ENCODE data around the gene SERPINC1.
"Not testable (repeated sequence)": the region's sequence is repeated elsewhere in the genome, so short reads cannot be mapped to it uniquely, and the experiment has no call there.

SERPINC1 gene

DNA sequence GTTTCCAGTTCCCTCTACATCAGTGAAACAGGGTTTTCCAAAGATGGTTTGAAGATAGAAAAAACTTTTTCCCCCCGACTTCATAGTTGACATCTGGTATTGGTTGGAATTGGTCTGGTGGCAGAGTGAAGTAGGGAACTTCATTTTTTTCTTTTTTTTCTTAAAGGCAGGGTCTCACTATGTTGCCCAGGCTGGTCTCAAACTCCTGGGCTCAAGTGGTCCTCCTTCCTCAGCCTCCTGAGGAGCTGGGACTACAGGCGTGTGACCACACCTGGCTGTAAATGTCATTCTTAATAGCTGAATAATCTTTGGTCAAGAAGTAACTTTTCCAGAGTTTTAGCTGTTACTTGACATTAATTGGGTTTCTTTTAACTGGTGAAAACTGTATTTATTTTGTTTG lies 27.2 kb downstream of the SERPINC1 start:
- DNase-seq: no peak

DNA sequence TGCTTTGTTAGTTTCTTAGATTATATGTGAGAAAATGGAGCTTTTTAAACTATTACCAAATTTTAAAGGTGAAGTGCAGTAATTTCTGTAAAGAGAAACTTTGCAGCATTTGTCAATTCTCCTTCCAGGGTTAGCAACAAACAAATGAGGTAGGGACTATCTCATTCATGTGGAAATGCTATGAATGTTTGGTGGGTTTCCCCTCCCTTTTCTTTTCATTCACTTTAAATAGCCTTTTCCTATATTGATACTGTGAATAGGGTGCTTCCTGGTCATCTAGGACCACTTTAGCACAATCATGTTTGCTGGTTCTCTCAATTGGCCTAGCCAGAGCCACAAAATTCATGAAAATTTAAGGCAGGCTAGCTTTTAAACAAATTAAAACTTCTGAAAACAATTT lies 28.4 kb downstream of the SERPINC1 start:
- no peak for DNase-seq

DNA sequence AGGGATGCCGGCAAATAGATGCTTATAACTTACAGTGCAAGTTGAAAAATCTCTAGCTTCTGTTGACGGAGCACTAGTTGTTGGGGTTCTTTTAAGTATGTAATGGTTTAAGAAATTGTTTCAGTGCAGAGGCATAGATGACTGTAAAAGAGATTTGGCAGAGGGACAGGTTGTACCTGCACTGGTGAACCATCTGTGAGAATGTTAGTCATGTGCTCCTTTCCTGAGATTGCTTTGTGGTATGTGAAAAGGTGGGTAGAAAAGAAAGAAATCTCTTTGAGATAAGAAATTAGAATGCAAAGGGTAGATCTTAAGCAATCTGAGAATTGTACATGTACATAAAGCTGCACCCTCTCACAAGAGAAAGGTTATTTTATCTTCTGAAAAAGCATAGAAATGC lies 29.5 kb downstream of the SERPINC1 start:
- no peak for DNase-seq

GRCh38 chr1:173886746-173887611 lies 30.1 kb downstream of the SERPINC1 start:
- DNase-seq: no peak

- DNase-seq: no peak
These were observed 32.4 kb downstream of the SERPINC1 start for GRCh38 chr1:173884701-173885100.

GRCh38 chr1:173881117-173881516 lies 36.0 kb downstream of the SERPINC1 start:
- not testable (repeated sequence) for DNase-seq

DNA sequence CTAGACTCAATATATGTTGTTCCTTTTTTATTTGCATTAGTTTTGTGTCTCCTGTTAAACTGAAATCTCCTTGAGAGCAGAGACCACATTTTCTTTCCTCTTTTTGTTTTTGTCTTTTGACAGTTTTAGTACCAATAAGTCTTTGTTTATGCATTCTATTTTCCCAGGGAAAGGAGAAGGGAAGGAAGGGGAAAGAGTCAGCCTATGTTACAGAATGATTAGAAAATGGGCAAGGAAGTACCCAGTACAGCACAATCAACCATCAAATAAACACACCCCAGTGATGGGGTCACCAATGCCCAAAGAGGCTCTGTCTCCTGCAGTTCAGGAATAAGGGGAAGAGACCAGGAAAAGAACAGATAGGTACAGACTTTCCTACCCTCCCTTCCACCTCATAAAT lies 38.9 kb downstream of the SERPINC1 start:
- DNase-seq: no peak

- no peak for DNase-seq
These were observed 40.4 kb downstream of the SERPINC1 start for GRCh38 chr1:173876732-173877131.

DNA sequence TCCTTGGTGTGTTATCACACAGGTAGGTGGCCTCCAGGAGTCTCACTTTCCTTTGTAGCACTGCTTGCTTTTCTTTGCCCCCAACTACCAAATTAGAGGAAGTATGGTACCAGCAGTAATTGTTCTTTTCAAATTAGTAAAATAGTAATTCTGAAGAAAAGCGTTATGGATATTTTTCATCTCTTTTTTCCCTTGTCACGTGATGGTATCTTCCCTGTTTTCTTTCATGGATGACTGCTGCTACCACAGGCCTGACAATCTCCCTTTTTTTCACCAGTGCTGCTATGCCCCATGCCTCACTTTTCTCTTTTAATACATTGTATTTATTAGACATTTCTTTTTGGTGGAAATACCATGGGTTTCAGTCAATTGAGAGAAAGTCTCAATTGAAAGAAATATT lies 45.6 kb downstream of the SERPINC1 start:
- no peak for DNase-seq

DNA sequence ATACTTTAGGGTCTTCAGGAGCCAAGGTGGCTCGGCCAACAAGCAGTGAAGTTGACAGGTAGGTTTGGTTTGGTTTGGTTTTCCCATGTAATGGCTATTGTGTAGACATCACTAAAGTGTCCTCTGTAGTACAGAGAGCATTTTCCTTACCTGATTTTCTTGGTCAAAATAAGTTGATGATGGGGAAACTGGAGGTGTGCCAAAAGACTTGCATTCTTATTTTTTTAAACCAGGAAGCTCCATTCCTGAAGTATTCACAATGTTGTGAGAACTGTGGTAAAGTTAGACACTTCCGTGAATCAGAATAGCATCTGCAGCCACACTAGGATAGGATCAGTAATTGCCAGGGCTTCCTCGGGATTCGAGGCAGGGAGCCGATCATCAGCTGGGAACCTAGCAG lies 46.0 kb downstream of the SERPINC1 start:
- DNase-seq: no peak

GRCh38 chr1:173870252-173871075 lies 46.7 kb downstream of the SERPINC1 start:
- no peak for DNase-seq

GRCh38 chr1:173869021-173869359 lies 48.1 kb downstream of the SERPINC1 start:
- no peak for DNase-seq

DNA sequence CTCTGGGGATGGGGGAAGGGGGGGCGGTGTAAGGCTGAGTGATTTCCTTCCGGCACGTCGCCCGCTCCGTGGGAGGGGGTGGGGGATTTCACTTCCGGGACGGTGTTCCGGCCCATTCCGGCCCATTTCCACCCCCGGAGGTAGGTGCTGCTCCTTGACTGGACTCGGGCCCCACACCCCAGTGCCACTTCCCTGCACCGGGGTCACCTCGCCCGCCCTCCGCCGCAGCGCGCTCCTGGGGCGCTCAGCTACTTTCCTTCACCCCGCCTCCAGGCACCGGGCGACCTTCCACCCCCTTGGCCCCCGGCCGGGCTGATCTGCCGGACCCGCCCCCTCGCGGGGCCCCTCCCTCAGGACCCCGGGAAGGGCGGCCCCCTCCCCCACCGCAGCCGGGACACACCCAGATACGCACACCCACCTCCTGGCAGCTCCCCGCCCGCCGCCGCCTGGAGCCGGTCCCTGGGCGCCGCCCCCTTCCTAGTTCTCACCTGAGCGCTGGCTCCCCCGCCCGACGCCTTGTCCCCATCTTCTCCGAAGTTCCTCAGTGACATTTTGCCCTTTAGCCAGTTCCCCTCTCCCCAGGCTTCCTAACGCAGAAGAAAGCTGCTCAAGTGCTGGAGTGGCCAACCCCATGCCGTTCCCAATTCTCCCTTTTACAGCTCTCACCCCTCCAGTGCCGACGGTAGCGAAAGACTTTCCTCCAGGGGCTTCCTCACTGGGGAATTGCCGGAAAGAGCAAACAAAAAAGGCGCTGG lies 48.7 kb downstream of the SERPINC1 start, which contains the start of gene ZBTB37:
ZBTB37 (plus strand) TSS at position 115 of the 755 bp plus-strand sequence. CDS start 1,846 bp downstream, outside the sequence.
- DNase-seq: peak; percentile 84 to 93

- peak; percentile 99 for DNase-seq
These were observed 49.3 kb downstream of the SERPINC1 start, which contains the start of gene GAS5 for GRCh38 chr1:173867753-173868265. Gene GAS5, minus strand, starts transcription at chr1:173867989.

DNA sequence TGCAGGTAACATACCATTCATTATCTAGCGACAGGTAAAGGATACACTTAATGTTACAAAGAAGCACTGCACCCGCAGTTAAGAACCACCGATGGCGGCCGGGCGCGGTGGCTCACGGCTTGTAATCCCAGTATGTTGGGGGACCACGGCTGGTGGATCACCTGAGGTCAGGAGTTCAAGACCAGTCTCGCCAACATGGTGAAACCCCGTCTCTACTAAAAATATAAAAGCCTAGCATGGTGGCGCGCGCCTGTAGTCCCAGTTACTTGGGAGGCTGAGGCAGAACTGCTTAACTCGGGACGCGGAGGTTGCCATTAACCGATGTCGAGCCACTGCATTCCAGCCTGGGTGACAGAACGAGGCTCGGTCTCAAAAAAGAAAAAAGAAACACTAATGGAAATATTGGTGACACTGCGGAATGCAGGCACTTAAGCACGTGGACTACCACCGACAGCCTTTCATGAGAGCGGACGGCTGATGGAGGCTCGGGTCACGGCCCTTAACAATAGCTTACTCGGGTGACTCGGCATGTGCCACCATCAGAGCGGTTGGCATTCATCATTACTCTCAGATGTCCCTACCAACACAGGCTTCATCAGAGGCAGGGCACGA lies 49.9 kb downstream of the SERPINC1 start:
- peak in 1 of 2 experiments; percentile 58 for DNase-seq

- DNase-seq: no peak
These were observed 50.6 kb downstream of the SERPINC1 start for GRCh38 chr1:173866413-173867115.

DNA sequence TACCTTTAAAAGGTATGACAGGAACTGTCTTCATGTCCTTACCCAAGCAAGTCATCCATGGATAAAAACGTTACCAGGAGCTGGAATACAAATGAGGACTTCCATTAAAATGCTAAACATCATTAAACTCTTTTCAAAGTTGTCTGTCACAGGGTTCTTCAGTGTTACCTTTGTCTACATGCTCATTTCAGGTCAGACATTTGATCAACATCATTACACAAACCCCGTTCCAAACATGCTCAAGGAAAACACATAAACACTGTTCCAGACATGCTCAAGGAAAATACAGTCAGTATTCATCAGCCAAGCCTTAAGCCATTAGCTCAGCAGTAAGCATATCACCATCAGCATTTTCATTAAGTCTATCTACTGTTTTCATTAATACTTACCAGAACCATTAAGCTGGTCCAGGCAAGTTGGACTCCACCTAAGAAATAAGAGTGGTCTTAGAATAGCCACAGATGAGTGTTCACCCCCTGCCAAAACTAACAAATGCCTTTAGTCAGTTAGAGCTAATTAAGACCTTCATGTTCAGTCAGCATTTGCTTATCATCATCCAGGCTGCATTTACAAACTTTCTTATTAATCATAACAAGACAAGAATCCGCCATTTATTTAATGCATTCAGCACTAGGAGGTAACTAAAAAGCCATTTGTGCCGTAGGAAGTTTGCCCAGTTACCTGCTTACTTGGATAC lies 51.5 kb downstream of the SERPINC1 start:
- no peak for DNase-seq

- DNase-seq: no peak
These were observed 52.8 kb downstream of the SERPINC1 start for GRCh38 chr1:173864179-173864867.

- peak in 1 of 2 experiments; percentile 28 for DNase-seq
These were observed 53.6 kb downstream of the SERPINC1 start for GRCh38 chr1:173863224-173864161.

Measured in NCI-H446 (cell line).